NCI-H345 (cell line): ENCODE data around the gene F2R.
"Not testable (repeated sequence)": the region's sequence is repeated elsewhere in the genome, so short reads cannot be mapped to it uniquely, and the experiment has no call there.

Experiments
- DNase-seq: peaks from one replicate; lab custom pipeline; 2025; lab: John Stamatoyannopoulos, UW

F2R gene

DNA sequence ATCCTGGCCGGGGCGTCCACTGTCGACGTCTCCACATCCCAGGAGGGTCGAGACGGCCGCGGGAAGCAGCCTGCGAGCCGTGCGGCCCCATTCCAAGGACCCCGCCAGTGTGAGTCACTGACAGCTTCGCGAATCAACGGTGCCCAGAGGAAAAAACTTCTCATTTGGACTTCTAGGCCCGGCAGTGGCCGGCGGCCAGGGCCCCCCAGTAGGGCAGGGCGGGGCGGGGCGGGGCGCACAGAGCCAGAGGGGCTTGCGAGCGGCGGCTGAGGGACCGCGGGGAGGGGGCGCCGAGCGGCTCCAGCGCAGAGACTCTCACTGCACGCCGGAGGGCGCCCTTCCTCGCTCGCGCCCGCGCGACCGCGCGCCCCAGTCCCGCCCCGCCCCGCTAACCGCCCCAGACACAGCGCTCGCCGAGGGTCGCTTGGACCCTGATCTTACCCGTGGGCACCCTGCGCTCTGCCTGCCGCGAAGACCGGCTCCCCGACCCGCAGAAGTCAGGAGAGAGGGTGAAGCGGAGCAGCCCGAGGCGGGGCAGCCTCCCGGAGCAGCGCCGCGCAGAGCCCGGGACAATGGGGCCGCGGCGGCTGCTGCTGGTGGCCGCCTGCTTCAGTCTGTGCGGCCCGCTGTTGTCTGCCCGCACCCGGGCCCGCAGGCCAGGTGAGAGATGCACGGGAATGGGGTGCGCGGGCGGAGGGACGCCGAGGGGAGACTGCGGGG is at the start of gene F2R:
TSS of gene F2R (plus strand) at position 391 of the 720 bp plus-strand sequence. CDS start at position 573, 182 bp downstream.
- DNase-seq = no peak

- no peak for DNase-seq
Observed at GRCh38 chr5:76667495-76667894, 48.4 kb upstream of the F2R start.

DNA sequence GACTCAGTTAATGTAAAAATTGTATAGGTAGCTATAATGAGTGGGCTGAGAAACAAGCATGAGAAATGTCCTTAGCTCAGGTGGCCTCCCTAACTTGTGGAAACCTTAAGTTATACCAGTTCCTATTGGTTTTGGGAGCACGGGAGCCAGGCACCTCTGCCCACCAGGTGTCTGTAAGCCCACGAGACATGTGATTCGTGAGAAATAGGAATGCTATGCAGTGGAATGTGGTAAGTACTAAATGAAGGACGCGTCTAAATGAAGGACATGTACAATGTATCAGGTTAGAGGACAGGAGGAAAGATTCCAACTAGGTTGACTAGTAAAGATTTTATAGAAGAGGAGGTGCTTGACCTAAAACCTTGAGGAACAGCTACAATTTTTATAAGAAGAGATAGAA is 46.7 kb upstream of the F2R start:
- no peak for DNase-seq

DNA sequence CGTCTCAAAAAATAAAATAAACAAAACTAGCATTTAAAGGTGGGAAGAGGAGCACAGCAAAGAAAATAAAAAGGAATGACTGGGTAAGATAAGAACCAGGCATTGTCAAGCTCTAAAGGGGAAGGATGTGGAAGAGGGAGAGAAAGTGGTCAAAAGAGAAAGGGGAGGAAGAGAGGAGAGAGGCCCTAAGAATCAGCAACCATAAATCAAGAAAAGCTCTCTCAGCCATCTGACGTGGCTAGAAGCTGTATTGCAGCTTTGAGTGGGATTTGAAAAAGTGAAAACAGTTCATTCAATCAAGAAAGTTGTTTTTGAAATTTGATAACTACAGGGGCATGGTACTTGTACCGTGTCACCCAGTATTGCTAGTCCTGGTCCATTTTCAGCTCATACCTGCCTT is 45.4 kb upstream of the F2R start:
- DNase-seq = no peak

DNA sequence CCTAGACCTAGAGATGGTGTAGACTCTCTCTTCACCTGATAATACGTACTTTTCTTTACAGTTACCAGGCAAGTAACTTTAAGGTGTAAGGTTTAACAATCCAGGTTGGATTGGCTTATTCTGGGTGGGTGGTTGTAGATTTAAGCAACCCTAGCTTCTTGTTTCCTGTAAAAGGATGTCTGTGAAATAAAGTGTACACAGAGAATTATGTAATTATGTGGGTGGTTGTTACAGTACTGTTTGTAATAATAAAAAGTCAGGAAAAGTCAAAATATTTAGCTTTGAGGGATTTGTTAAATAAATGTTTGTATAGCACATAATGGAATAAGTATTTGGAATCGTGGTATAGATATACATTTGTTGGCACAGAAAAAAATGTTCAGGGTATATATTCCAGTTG is 43.7 kb upstream of the F2R start:
- no peak for DNase-seq

DNA sequence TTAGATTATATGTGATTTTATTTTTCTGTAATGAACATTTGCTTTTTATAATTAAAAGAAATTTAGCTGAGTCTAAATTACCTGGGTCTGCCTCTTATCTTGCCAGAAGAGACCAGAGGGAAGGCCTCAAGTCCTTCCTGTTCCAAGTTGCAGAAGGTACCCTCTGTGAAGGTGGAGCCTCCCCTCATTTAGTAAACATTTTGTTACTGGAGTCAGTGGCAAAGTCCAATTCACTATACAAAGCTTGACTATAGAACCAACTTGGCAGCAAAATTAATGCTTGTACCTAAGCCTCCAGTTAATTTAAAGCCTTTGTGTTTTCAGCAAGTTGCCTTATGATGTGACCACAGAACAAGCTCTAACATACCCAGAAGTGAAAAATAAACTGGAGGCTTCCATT is 42.8 kb upstream of the F2R start:
- DNase-seq = no peak

- DNase-seq = no peak
Observed at GRCh38 chr5:76674330-76675066, 41.4 kb upstream of the F2R start.

DNA sequence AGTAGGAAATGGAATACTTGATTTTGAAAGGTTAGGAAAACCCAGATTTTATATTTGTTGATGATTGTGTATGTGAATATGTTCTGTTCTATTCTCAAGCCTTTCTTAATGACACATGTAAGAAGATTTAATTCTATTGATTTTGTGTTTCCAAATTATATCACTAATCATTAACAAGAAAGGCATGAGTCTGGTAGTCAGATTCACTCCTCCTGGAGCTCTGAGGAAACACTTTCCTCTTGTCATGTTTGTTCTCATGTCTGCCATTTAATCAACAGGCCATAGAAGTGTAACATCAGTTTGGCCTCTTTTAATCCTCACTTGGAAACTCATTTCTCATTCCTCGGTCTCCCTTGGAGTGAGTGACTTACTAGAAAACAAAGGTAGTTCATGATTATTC is 40.6 kb upstream of the F2R start:
- no peak for DNase-seq

DNA sequence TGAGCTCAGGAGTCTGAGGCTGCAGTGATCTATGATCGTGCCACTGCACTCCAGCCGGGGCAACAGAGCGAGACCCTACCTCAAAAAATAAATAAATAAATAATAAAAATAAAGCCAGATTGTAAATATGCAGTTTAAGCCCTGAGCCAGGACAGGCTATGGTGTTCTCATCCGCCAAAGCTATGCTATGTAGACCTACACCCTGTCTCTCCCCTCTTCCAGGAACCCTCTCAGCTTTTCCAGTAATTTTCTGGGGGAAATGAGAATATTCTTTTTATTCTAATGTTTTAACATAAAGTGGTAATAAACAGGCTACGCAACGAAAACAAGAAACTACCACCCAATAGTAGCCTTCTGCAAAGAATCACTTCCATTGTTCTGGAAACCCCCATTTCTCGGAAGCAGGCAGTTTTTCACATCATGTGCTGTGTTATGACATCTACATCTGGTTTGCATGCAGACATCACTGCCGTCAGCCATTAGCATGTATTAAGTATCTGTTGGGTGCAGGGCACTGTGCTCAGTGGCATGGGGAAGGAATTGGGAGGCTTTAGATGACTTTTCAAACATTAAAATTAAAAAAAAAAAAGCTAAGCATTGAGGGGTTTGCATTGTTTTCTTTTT is 38.0 kb upstream of the F2R start:
- no peak for DNase-seq

DNA sequence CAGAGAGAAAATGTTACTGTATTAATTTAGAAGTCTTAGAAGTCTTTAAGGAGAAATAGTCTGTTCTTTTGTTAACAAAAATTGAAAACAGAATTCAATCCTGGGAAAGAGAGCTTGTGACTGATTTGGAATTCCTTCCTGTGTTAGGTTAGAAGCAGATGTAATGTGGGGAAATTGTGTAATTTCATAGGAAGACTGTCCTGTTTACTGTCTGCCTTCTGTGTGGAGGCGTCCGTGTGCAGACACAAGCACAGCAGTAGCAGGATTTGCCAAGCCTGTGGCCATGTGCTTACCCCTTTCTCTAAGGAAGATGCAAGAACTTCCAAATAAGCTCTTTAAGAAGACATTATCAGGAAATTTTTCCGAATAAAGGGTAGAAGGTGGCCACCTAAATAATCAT is 36.7 kb upstream of the F2R start:
- no peak for DNase-seq

GRCh38 chr5:76680826-76681225 is 35.1 kb upstream of the F2R start:
- DNase-seq = not testable (repeated sequence)

- DNase-seq = no peak
Observed at GRCh38 chr5:76681287-76681686, 34.6 kb upstream of the F2R start.

- no peak for DNase-seq
Observed at GRCh38 chr5:76682387-76682786, 33.5 kb upstream of the F2R start.

GRCh38 chr5:76683816-76684731 is 31.9 kb upstream of the F2R start:
- DNase-seq = no peak

DNA sequence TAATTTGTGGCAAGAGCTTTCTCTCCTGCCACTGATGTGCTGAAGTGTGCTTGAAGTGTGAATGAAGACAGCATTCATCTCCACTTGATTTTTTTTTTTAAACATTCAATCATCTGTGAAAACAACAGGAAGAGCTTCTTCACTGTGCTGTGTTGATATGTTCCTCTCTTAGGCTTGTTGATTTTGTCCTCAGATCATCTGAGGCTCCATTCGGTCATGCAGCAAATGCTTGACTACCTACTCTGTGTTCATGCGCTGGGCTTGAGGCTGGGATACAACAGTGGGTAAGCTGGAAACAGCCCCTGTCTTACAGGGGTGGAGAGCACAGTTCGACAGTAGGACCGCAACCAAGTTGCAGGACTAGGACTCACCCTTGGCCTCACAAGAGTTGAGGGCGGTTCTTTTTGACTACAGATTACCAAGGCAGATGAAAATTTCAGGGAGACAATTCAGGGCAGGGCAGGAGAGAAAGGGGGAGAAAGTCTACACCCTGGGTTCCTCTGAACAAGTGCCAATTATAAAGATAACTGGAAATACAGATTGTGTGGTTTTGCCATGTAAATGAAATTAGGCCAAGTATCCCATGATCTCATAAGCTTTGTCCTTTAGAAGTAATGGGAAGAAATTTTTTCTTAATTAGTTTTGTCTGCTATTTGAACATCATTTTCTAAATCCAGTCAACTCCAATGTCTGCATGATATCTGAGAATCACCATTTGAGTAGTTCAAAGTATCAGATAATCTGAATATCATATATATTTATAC is 31.0 kb upstream of the F2R start:
- no peak for DNase-seq

- no peak for DNase-seq
Observed at GRCh38 chr5:76685704-76686103, 30.2 kb upstream of the F2R start.

GRCh38 chr5:76688212-76688611 is 27.7 kb upstream of the F2R start:
- no peak for DNase-seq

GRCh38 chr5:76688836-76689235 is 27.1 kb upstream of the F2R start:
- DNase-seq = no peak

- no peak for DNase-seq
Observed at GRCh38 chr5:76689321-76690036, 26.4 kb upstream of the F2R start.

DNA sequence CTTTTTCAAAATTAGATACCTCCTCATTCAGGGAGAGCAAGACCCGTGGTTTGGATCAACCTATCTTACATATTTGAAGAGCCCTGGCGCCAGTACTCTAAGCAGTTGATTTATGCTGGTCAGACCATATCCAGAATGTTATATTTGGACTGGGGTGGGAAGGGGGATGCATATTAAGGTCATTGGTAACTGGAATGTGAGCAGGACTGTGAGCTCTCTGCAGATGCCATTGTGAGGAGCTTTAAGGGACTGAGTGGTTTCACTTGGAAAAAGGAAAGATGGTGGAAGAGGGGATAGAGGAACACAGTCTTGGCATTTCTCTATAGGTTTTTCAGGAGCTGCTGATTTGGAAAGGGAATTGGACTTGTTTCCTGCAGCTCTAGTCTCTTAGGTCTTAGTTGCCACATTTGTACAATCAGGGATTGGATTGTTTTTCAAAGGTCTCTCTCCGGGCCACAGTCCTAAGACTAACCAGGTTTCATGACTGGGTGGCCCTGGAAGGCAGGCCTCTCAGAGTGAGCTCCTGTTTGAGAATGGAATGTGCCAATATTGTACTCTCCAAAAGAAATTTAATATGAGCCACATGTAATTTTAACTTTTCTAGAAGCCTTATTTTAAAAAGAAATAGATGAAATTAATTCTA is 25.8 kb upstream of the F2R start:
- DNase-seq = no peak
